Adrenal gland (tissue), 12 donors: Measurements from ENCODE around the gene DNAJB1. TPM values are rescaled to one million over a fixed set of nuclear protein-coding genes. Genes with fewer than 3 reads are reported as not detected.

Experiments
- DNase-seq, 7 donors: peaks; one replicate each; pipeline ENCODE4 v3.0.0-alpha.2; 2019 to 2020
- H3K27ac ChIP-seq, 5 donors: fragments of 200-600 bp; sonication (generic) in 4 of 5; 1 replicate in 3 of 5; 2 replicates in 2 of 5; pipeline versions ENCODE4 v1.5.1 to v1.8.0; 2016 to 2020; ENCODE audit warnings: mild to moderate bottlenecking in 1 of 5
- H3K27me3 ChIP-seq: fragments of 200-600 bp; 2 replicates; pipeline ENCODE4 v1.8.0; 2021
- H3K36me3 ChIP-seq, 2 donors: fragments of 200-600 bp; replicated peaks in 1 of 2; 1 replicate in 1 of 2; 2 replicates in 1 of 2; pipeline versions ENCODE4 v1.5.1 to v1.8.0; 2018 to 2022
- H3K4me1 ChIP-seq, 2 donors: fragments of 200-600 bp; replicated peaks in 1 of 2; 1 replicate in 1 of 2; 2 replicates in 1 of 2; pipeline versions ENCODE4 v1.5.1 to v1.8.0; 2018 to 2021
- H3K4me3 ChIP-seq, 4 donors: fragments of 200-600 bp; sonication (generic) in 3 of 4; one replicate each; pipeline ENCODE4 v1.5.1; 2016 to 2018
- H3K9me3 ChIP-seq, 3 donors: fragments of 200-600 bp; sonication (generic) in 1 of 3; replicated peaks in 1 of 3; 1 replicate in 2 of 3; 2 replicates in 1 of 3; pipeline versions ENCODE4 v1.5.1 to v1.8.0; 2016 to 2021
- CTCF ChIP-seq, 6 experiments: fragments of 450-650 bp in 4 of 6; fragments of 200-600 bp in 2 of 6; sonication (generic) in 1 of 6; IDR thresholded peaks; 1 replicate in 5 of 6; 2 replicates in 1 of 6; pipeline versions ENCODE4 v1.5.1 to v1.8.0; 2016 to 2021; ENCODE audit warnings: antibody characterized with exemption in 6 of 6, mild to moderate bottlenecking in 2 of 6, moderate library complexity in 1 of 6
- POLR2A ChIP-seq, 2 donors: fragments of 450-650 bp; IDR thresholded peaks; one replicate each; pipeline ENCODE4 v1.6.1; 2017; ENCODE audit warnings: antibody characterized with exemption in 2 of 2, mild to moderate bottlenecking in 2 of 2, moderate library complexity in 1 of 2
- WGBS, 4 donors: extraction: QIAGEN DNeasy Blood & Tissue Kit in 2 of 4; methylation state at CpG; one replicate each; pipeline versions ENCODE4 v1.1.5 to v1.1.7; 2013 to 2017; 5-methylcytosine and 5-hydroxymethylcytosine counted together
- intact Hi-C, 2 donors: fragments of 100-400 bp; cut with DNase I; formaldehyde crosslinking; loops; one replicate each; pipeline versions ENCODE4 v1.14.1 to v1.15.0; 2022 to 2023
- polyA plus RNA-seq, 3 donors: library from polyadenylated mRNA; stranded (reverse); fragments of 200-250 nt in 2 of 3; fragments of 350-450 nt in 1 of 3; fragmentation: Illumina TruSeq in 1 of 3; extraction: RNeasy Lipid Tissue Mini Kit (QIAGEN cat#74804) in 1 of 3; gene quantifications; one replicate each; pipeline ENCODE4 v1.2.3, GENCODE V29; 2013 to 2014
- total RNA-seq, 9 donors: library from RNA; depleted of rRNA in 4 of 9; stranded (reverse); fragments of >200 nt in 4 of 9; fragments of 120-200 nt in 1 of 9; fragmentation: NEBNext Ultra II Directional in 1 of 9; extraction: Animal tissue kit (Norgen Biotek cat#: 25700) in 1 of 9; gene quantifications; one replicate each; pipeline versions ENCODE4 v1.1.0 to v1.2.4, GENCODE V29; 2013 to 2023
- donor health status: healthy with polysubstance abuse.
- donor health status: Bipolar disorder and iron deficiency.
- donor health status: DM: yes; HTN: yes; CAD: no.
- donor health status: DM: no; HTN: no; CAD: no.
- donor health status: DM: no; HTN: no; CAD: no.
- donor health status: DM: yes; HTN: yes; CAD: no.

DNAJB1 gene
- total and polyA plus RNA-seq, 12 donors = 42.5 to 273 (median 123) TPM

DNA sequence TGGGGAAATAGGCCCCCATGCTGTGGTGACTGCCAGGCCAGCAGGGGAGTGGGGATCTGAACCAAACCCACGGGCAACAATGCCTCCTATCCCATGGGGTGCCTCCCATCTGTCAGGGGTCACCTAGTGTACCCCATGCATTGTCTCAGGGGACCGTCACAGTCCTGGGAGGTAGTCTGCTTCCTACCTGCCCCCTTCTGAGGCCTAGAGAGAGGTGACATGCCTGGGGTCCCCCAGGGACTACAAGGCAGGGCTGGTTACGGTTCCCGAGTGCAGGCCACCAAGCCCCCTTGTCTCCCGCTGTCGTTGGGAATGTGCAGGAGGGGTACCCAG, 42.5 kb upstream of the DNAJB1 start:
- Histone ChIP-seq H3K4me1 (peaks cover 20 to 41% of the 10 kb centered on the region in 2 donors), H3K36me3 (peaks cover 0 to 11% of the 10 kb centered on the region in 2 donors), H3K9me3 (no peaks in the 10 kb centered on the region), H3K27me3 (no peaks in the 10 kb centered on the region), H3K4me3 (no peak overlapping the region), H3K27ac (peak overlapping the region; percentile 18 to 88 (median 74))
- TF ChIP-seq POLR2A (IDR thresholded peaks at IDR 0.05) (no peak), CTCF (IDR thresholded peaks at IDR 0.05) (no peak)
- no peak for DNase-seq
- WGBS, 4 donors = 79 to 80% (median 80%) methylated on average over 6 of the region's 6 CpGs; no CpG with 5 or more reads in 1 of the 4 donors
- intact Hi-C loops = loop anchor here in 1 of 2 donors (10.0 kb wide), 1 partner anchor 124 kb away; no protein-coding TSS in a partner anchor

- peak overlapping the region; percentile 18 to 88 (median 74) for H3K27ac ChIP-seq
- H3K27me3 ChIP-seq = no peaks in the 10 kb centered on the region
- H3K4me1 ChIP-seq = peaks cover 20 to 42% of the 10 kb centered on the region in 2 donors
- TF ChIP-seq POLR2A (IDR thresholded peaks at IDR 0.05) (no peak), CTCF (IDR thresholded peaks at IDR 0.05) (no peak)
- 51 to 58% (median 56%) methylated on average over 12 to 28 of the region's 28 CpGs for WGBS, 4 donors
- peak in 3 of 7 donors; percentile 59 to 64 (median 61) for DNase-seq
- no peaks in the 10 kb centered on the region for H3K9me3 ChIP-seq
- intact Hi-C loops = loop anchor here in 1 of 2 donors (10.0 kb wide), 1 partner anchor 125 kb away; no protein-coding TSS in a partner anchor
- peaks cover 0 to 5% of the 10 kb centered on the region in 2 donors for H3K36me3 ChIP-seq
- no peak overlapping the region for H3K4me3 ChIP-seq
Observed at GRCh38 chr19:14559916-14560775, 41.9 kb upstream of the DNAJB1 start.

DNA sequence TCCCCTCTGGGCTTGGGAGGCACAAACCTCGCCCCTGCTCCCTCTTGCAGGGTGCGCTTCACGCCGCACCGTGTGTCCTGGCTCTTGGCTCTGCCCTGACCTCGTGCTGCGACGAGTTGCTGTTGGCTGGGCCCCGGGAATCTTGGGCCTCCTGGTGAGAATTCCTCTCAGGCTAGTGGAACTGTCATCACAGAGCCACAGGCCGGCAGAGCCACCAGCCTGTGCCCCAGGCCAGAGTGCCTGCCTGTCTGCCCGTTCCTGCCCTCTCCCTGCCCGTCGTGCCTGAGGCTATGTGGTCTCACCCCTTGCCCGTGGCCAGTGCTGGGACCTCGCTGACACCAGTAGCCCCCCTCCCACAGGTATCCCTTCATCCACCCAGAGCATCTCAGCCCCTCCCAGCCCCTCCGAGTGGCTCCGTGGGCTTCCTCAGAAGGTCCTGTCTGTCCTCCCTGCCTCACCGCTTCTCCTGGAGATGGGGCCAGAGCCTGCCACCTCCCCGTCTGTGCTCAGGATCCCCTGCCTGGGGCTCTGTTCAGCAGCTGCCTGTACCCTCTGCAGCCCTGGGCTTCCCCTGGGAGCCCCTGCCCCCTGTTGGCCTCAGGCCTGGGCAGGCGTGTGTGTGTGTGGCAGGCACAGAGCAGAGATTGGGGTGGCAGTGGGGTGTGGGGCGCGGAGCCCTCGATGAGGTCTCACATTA, 40.3 kb upstream of the DNAJB1 start:
- no peak for DNase-seq
- Histone ChIP-seq H3K4me1 (peaks cover 20 to 49% of the 10 kb centered on the region in 2 donors), H3K27me3 (no peaks in the 10 kb centered on the region), H3K9me3 (no peaks in the 10 kb centered on the region), H3K4me3 (no peak overlapping the region), H3K36me3 (no peaks in the 10 kb centered on the region), H3K27ac (no peak overlapping the region)
- no peak for TF ChIP-seq CTCF (IDR thresholded peaks at IDR 0.05)
- no peak for TF ChIP-seq POLR2A (IDR thresholded peaks at IDR 0.05)
- intact Hi-C loops = no loop called here
- 82 to 86% (median 84%) methylated on average over 9 to 23 of the region's 23 CpGs for WGBS, 4 donors

DNA sequence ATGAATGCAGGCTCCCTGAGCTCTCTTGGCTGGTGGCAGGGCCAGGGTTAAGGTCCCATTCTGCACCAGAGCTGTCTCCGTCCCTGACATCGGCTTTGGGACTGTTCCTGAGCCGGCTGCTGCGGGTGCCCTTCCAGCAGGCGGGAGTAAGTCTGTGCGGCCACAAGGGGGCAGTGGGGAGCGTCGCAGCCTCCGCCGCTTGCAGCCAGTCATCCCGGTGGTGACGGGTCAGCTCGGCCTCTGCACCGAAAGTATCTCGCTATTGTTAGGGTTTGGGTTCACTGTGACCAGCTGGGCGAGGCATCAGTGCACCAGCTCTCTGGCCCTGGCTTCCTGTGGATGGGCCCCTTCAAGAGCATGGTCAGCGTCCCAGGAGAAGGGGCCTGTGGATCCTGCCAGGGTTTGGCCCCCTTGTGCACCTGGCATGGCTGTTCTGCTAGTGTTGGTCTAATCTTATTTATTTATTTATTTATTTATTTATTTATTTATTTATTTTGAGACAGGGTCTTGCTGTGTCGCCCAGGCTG, 38.5 kb upstream of the DNAJB1 start:
- H3K27ac ChIP-seq = peak overlapping the region in 3 of 5 donors; percentile 0 to 67 (median 43)

More for the DNA sequence above, 38.5 kb upstream of the DNAJB1 start:
- WGBS, 4 donors = 9 to 72% (median 11%) methylated on average over 2 to 18 of the region's 18 CpGs
- Histone ChIP-seq H3K36me3 (no peaks in the 10 kb centered on the region), H3K4me3 (no peak overlapping the region), H3K27me3 (no peaks in the 10 kb centered on the region), H3K4me1 (peaks cover 30 to 53% of the 10 kb centered on the region in 2 donors), H3K9me3 (no peaks in the 10 kb centered on the region)
- intact Hi-C loops = no loop called here
- peak; percentile 74 to 86 (median 83) for DNase-seq
- TF ChIP-seq POLR2A (IDR thresholded peaks at IDR 0.05) (no peak), CTCF (IDR thresholded peaks at IDR 0.05) (peak; percentile 85 to 97 (median 90))
